ENCODE measurements around the gene TSPAN15.
"Not testable (repeated sequence)": the region's sequence is repeated elsewhere in the genome, so short reads cannot be mapped to it uniquely, and the experiment has no call there.

The TSPAN15 gene

GRCh38 chr10:69488149-69488844 lies 37.0 kb downstream of the TSPAN15 start:
- not testable (repeated sequence) for DNase-seq

GRCh38 chr10:69488856-69489255 lies 37.6 kb downstream of the TSPAN15 start:
- not testable (repeated sequence) for DNase-seq

- DNase-seq = no peak
Observed at GRCh38 chr10:69489506-69490090, 38.3 kb downstream of the TSPAN15 start.

GRCh38 chr10:69490876-69491275 lies 39.6 kb downstream of the TSPAN15 start:
- no peak for DNase-seq

- DNase-seq = no peak
Observed at GRCh38 chr10:69491611-69492010, 40.3 kb downstream of the TSPAN15 start.

GRCh38 chr10:69492091-69492745 lies 41.0 kb downstream of the TSPAN15 start:
- DNase-seq = peak in 7 of 14 donors; percentile 36 to 63 (median 46)

- peak in 1 of 14 donors; percentile 60 for DNase-seq
Observed at GRCh38 chr10:69492746-69493462, 41.6 kb downstream of the TSPAN15 start.

- peak in 13 of 14 donors; percentile 40 to 96 (median 87) for DNase-seq
Observed at GRCh38 chr10:69494626-69495558, 43.6 kb downstream of the TSPAN15 start.

GRCh38 chr10:69495666-69496065 lies 44.4 kb downstream of the TSPAN15 start:
- DNase-seq = no peak

- no peak for DNase-seq
Observed at GRCh38 chr10:69496352-69497230, 45.3 kb downstream of the TSPAN15 start.

GRCh38 chr10:69497231-69497561 lies 45.9 kb downstream of the TSPAN15 start:
- DNase-seq = peak in 1 of 14 donors; percentile 30

- DNase-seq = no peak
Observed at GRCh38 chr10:69497611-69498390, 46.5 kb downstream of the TSPAN15 start.

GRCh38 chr10:69498711-69499471 lies 47.6 kb downstream of the TSPAN15 start:
- no peak for DNase-seq

- DNase-seq = no peak
Observed at GRCh38 chr10:69499726-69500689, 48.7 kb downstream of the TSPAN15 start.

- DNase-seq = no peak
Observed at GRCh38 chr10:69500864-69501468, 49.7 kb downstream of the TSPAN15 start.

GRCh38 chr10:69501657-69502056 lies 50.4 kb downstream of the TSPAN15 start:
- no peak for DNase-seq

GRCh38 chr10:69502589-69502988 lies 51.3 kb downstream of the TSPAN15 start:
- no peak for DNase-seq

All from C1 segment of cervical spinal cord (tissue), 14 donors.